ENCODE results near the gene PSMG3. TPM values are rescaled to one million over a fixed set of nuclear protein-coding genes. Genes with fewer than 3 reads are reported as not detected.

The PSMG3 gene
- total and polyA plus RNA-seq, 2 donors from 2014 or later = 29.7 to 66.6 TPM

- Histone ChIP-seq H3K9me3 (ENCODE audit: control insufficient read depth in 2 of 3, insufficient read depth in 1 of 3, low read length in 3 of 3) (no peaks in the 10 kb centered on the region), H3K4me3 (ENCODE audit: low read length in 3 of 3) (no peak overlapping the region), H3K27ac (ENCODE audit: low read depth in 2 of 2, low read length in 2 of 2) (no peak overlapping the region), H3K36me3 (ENCODE audit: control insufficient read depth in 2 of 3, insufficient read depth in 3 of 3, low read length in 3 of 3) (no peaks in the 10 kb centered on the region), H3K9ac (ENCODE audit: low read length in 3 of 3) (peak overlapping the region in 1 of 3 donors; percentile 26), H3K4me1 (ENCODE audit: control insufficient read depth in 2 of 3, insufficient read depth in 2 of 3, low read depth in 1 of 3, low read length in 3 of 3) (peaks cover 0 to 17% (median 11%) of the 10 kb centered on the region in 3 donors), H3K27me3 (ENCODE audit: control insufficient read depth, insufficient read depth, low read length) (no peaks in the 10 kb centered on the region)
- intact Hi-C loops (cut with DNase I) = no loop called here
- DNase-seq (peak in 2 of 5 donors; percentile 57 to 77), FAIRE-seq (no peak)
- TF ChIP-seq CTCF (IDR thresholded peaks at IDR 0.05; ENCODE audit: borderline replicate concordance, extremely low read depth, insufficient read depth) = no peak
Observed at GRCh38 chr7:1558841-1559625, 10.8 kb downstream of the PSMG3 start.

GRCh38 chr7:1558181-1558811, 11.5 kb downstream of the PSMG3 start:
- intact Hi-C loops (cut with DNase I) = no loop called here
- Histone ChIP-seq H3K9me3 (ENCODE audit: control insufficient read depth in 2 of 3, insufficient read depth in 1 of 3, low read length in 3 of 3) (no peaks in the 10 kb centered on the region), H3K27ac (ENCODE audit: low read depth in 2 of 2, low read length in 2 of 2) (no peak overlapping the region), H3K4me3 (ENCODE audit: low read length in 3 of 3) (no peak overlapping the region), H3K27me3 (ENCODE audit: control insufficient read depth, insufficient read depth, low read length) (no peaks in the 10 kb centered on the region), H3K36me3 (ENCODE audit: control insufficient read depth in 2 of 3, insufficient read depth in 3 of 3, low read length in 3 of 3) (no peaks in the 10 kb centered on the region), H3K4me1 (ENCODE audit: control insufficient read depth in 2 of 3, insufficient read depth in 2 of 3, low read depth in 1 of 3, low read length in 3 of 3) (peaks cover 0 to 17% (median 11%) of the 10 kb centered on the region in 3 donors), H3K9ac (ENCODE audit: low read length in 3 of 3) (peak overlapping the region in 1 of 3 donors; percentile 26)
- DNase-seq (peak; percentile 57 to 79 (median 66)), FAIRE-seq (no peak)
- peak; percentile 7 for TF ChIP-seq CTCF (IDR thresholded peaks at IDR 0.05; ENCODE audit: borderline replicate concordance, extremely low read depth, insufficient read depth)

GRCh38 chr7:1557771-1558170, 12.1 kb downstream of the PSMG3 start:
- FAIRE-seq (no peak), DNase-seq (peak in 2 of 5 donors; percentile 47 to 60)
- H3K36me3 ChIP-seq (ENCODE audit: control insufficient read depth in 2 of 3, insufficient read depth in 3 of 3, low read length in 3 of 3) = no peaks in the 10 kb centered on the region
- intact Hi-C loops (cut with DNase I) = no loop called here
- H3K4me1 ChIP-seq (ENCODE audit: control insufficient read depth in 2 of 3, insufficient read depth in 2 of 3, low read depth in 1 of 3, low read length in 3 of 3) = peaks cover 0 to 17% (median 11%) of the 10 kb centered on the region in 3 donors
- no peaks in the 10 kb centered on the region for H3K27me3 ChIP-seq (ENCODE audit: control insufficient read depth, insufficient read depth, low read length)
- TF ChIP-seq CTCF (IDR thresholded peaks at IDR 0.05; ENCODE audit: borderline replicate concordance, extremely low read depth, insufficient read depth) = no peak
- H3K27ac ChIP-seq (ENCODE audit: low read depth in 2 of 2, low read length in 2 of 2) = no peak overlapping the region
- no peak overlapping the region for H3K9ac ChIP-seq (ENCODE audit: low read length in 3 of 3)
- no peaks in the 10 kb centered on the region for H3K9me3 ChIP-seq (ENCODE audit: control insufficient read depth in 2 of 3, insufficient read depth in 1 of 3, low read length in 3 of 3)
- H3K4me3 ChIP-seq (ENCODE audit: low read length in 3 of 3) = no peak overlapping the region

Data from kidney (tissue), 14 donors.